Ascending aorta (tissue), 2 donors: ENCODE results near the gene CLCN2. TPM values are rescaled to one million over a fixed set of nuclear protein-coding genes. Genes with fewer than 3 reads are reported as not detected.

Experiments
- DNase-seq, 2 donors: peaks; one replicate each; pipeline ENCODE4 v3.0.0-alpha.2; 2019; ENCODE audit warnings: low spot score in 2 of 2
- H3K27ac ChIP-seq, 2 donors: fragments of 200-600 bp; sonication (generic); one replicate each; pipeline ENCODE4 v1.5.1; 2016 to 2017; ENCODE audit warnings: mild to moderate bottlenecking in 1 of 2
- H3K27me3 ChIP-seq: fragments of 200-600 bp; sonication (generic); one replicate; pipeline ENCODE4 v1.5.1; 2017
- H3K36me3 ChIP-seq, 2 donors: fragments of 200-600 bp; sonication (generic); one replicate each; pipeline ENCODE4 v1.5.1; 2016
- H3K4me1 ChIP-seq, 2 donors: fragments of 200-600 bp; sonication (generic); one replicate each; pipeline ENCODE4 v1.5.1; 2016 to 2017; ENCODE audit warnings: mild to moderate bottlenecking in 1 of 2
- H3K4me3 ChIP-seq, 2 donors: fragments of 200-600 bp; sonication (generic); one replicate each; pipeline ENCODE4 v1.5.1; 2016 to 2017; ENCODE audit warnings: mild to moderate bottlenecking in 1 of 2
- H3K9me3 ChIP-seq, 2 donors: fragments of 200-600 bp; sonication (generic); one replicate each; pipeline ENCODE4 v1.5.1; 2016
- intact Hi-C: fragments of 100-400 bp; cut with DNase I; formaldehyde crosslinking; loops from one replicate; pipeline ENCODE4 v1.15.1; 2023
- total RNA-seq: library from RNA; depleted of rRNA; stranded (reverse); fragments of >200 nt; gene quantifications from one replicate; pipeline ENCODE4 v1.1.0, GENCODE V29; 2016
- TF ChIP-seq, protein P1 (sequence below), 3 experiments: fragments of 200-600 bp in 2 of 3; fragments of 450-650 bp in 1 of 3; sonication (generic) in 2 of 3; IDR thresholded peaks; one replicate each; pipeline ENCODE4 v1.5.1; 2016 to 2019; ENCODE audit warnings: antibody characterized with exemption in 3 of 3, mild to moderate bottlenecking in 1 of 3, moderate library complexity in 1 of 3

Gene CLCN2
- total RNA-seq, 1 donor from 2014 or later: 31.2 TPM

DNA sequence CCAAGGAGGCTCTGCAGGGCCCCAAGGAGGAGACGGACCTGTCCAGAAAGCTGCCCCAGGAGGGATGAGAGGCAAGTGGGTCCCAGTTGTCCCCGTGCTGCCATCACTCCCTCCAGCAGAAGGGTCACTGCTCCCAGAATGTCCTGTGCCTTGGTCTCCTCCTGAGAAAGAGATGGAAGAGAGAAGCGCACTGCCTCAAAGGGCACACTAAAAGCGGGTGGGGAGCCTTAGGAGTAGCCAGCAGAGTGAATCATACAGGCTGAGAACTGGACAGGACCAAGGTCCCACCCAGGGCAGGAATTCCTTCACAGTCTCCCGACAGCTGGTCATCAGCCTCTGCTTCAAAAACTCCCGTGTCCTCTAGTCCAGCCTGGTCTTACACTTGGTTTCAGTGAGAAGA, 12.0 kb upstream of the CLCN2 start:
- Histone ChIP-seq H3K27me3 (no peaks in the 10 kb centered on the region), H3K27ac (no peak overlapping the region), H3K9me3 (no peaks in the 10 kb centered on the region), H3K4me1 (peaks cover 12 to 19% of the 10 kb centered on the region in 2 donors), H3K36me3 (no peaks in the 10 kb centered on the region), H3K4me3 (no peak overlapping the region)
- intact Hi-C loops: loop anchor here (5.0 kb wide), 2 partner anchors 44 to 94 kb away; no protein-coding TSS in a partner anchor
- TF ChIP-seq, protein P1, sequence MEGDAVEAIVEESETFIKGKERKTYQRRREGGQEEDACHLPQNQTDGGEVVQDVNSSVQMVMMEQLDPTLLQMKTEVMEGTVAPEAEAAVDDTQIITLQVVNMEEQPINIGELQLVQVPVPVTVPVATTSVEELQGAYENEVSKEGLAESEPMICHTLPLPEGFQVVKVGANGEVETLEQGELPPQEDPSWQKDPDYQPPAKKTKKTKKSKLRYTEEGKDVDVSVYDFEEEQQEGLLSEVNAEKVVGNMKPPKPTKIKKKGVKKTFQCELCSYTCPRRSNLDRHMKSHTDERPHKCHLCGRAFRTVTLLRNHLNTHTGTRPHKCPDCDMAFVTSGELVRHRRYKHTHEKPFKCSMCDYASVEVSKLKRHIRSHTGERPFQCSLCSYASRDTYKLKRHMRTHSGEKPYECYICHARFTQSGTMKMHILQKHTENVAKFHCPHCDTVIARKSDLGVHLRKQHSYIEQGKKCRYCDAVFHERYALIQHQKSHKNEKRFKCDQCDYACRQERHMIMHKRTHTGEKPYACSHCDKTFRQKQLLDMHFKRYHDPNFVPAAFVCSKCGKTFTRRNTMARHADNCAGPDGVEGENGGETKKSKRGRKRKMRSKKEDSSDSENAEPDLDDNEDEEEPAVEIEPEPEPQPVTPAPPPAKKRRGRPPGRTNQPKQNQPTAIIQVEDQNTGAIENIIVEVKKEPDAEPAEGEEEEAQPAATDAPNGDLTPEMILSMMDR (IDR thresholded peaks at IDR 0.05): no peak
- no peak for DNase-seq

DNA sequence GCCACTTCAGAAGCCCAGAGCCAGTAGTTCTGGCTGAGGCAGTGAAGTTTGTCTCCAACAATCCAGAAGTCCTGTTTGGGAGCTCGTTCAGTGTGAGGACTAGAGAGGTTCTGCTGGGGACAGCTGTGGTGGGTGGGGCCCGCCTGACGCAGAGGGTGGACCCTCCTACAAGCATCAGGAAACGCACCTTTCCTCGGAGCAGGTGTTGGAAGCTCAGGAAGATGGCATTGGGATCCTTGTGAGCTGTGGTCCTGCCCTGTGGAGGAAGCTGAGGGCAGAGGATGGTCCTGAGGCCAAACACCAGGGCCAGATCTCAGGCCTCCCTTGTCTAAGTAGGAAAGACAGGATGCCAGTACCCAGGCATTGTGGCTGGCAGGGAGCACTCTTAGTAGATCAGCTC, 11.5 kb upstream of the CLCN2 start:
- H3K36me3 ChIP-seq: peaks cover 0 to 4% of the 10 kb centered on the region in 2 donors
- H3K9me3 ChIP-seq: no peaks in the 10 kb centered on the region
- intact Hi-C loops: loop anchor here (5.0 kb wide), 2 partner anchors 44 to 94 kb away; no protein-coding TSS in a partner anchor
- no peaks in the 10 kb centered on the region for H3K27me3 ChIP-seq
- H3K4me3 ChIP-seq: no peak overlapping the region
- DNase-seq: no peak
- H3K27ac ChIP-seq: no peak overlapping the region
- TF ChIP-seq, protein P1 (IDR thresholded peaks at IDR 0.05): no peak
- peaks cover 14 to 22% of the 10 kb centered on the region in 2 donors for H3K4me1 ChIP-seq

DNA sequence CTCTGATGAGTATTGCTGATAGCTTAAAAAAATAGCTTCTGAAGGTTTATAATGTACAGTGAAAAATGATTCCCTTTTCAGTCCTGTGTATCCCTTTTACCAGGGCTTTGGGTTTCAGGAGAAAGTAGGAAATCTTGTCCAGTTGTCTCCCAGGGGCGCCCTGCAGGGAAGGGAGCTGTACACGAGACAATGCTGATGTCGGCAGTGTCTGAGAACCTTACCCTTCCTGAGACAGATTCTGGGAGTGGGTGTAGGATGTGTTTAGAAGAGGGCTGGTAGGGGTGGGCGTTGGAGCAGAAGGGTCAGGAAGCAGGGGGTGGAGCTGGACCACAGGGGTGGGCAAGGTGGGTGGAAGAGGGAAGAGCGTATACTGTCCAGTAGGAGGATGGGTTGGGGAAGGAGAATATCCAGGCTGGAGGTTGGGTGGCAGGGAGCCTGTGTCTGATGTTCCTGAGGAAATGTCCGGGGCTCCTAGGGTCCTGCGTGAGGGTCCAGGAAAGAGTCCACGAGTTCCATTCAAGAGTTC, 11.0 kb upstream of the CLCN2 start:
- TF ChIP-seq, protein P1 (IDR thresholded peaks at IDR 0.05): no peak
- H3K36me3 ChIP-seq: peaks cover 0 to 9% of the 10 kb centered on the region in 2 donors
- intact Hi-C loops: loop anchor here (5.0 kb wide), 2 partner anchors 45 to 95 kb away; no protein-coding TSS in a partner anchor
- no peak for DNase-seq
- no peak overlapping the region for H3K4me3 ChIP-seq
- no peak overlapping the region for H3K27ac ChIP-seq
- H3K4me1 ChIP-seq: peaks cover 14 to 22% of the 10 kb centered on the region in 2 donors
- H3K9me3 ChIP-seq: no peaks in the 10 kb centered on the region
- H3K27me3 ChIP-seq: no peaks in the 10 kb centered on the region

DNA sequence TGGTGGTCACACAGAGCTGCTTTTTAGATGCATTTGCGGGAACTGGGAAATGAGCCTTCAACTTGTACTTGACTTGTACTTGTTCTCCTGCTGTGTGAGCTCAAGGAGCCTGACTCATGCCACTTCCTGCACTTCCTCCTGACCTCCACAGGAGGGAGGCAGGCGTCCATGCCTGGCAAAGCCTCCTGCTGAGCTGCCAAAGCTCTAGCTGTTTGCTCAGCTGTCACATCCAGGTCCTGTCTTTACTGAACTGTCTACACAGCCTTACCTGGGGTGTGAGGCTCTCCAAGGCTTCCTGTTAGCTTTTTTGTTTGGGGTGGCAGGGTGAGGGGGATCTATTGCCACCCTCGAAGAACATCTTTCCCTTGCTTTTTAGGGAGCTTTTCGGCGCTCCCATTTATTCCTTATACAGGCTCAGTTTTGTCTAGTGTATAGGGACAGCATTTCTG, 10.2 kb upstream of the CLCN2 start:
- no peak overlapping the region for H3K4me3 ChIP-seq
- peak overlapping the region in 1 of 2 donors; percentile 80 for H3K27ac ChIP-seq
- peaks cover 14 to 22% of the 10 kb centered on the region in 2 donors for H3K4me1 ChIP-seq
- TF ChIP-seq, protein P1 (IDR thresholded peaks at IDR 0.05): peak; percentile 87 to 94 (median 91)
- intact Hi-C loops: loop anchor here (1.0 to 5.0 kb wide), 4 partner anchors 46 to 172 kb away; no protein-coding TSS in a partner anchor
- H3K27me3 ChIP-seq: no peaks in the 10 kb centered on the region
- peaks cover 3 to 15% of the 10 kb centered on the region in 2 donors for H3K36me3 ChIP-seq
- H3K9me3 ChIP-seq: no peaks in the 10 kb centered on the region
- DNase-seq: peak in 1 of 2 donors; percentile 89

DNA sequence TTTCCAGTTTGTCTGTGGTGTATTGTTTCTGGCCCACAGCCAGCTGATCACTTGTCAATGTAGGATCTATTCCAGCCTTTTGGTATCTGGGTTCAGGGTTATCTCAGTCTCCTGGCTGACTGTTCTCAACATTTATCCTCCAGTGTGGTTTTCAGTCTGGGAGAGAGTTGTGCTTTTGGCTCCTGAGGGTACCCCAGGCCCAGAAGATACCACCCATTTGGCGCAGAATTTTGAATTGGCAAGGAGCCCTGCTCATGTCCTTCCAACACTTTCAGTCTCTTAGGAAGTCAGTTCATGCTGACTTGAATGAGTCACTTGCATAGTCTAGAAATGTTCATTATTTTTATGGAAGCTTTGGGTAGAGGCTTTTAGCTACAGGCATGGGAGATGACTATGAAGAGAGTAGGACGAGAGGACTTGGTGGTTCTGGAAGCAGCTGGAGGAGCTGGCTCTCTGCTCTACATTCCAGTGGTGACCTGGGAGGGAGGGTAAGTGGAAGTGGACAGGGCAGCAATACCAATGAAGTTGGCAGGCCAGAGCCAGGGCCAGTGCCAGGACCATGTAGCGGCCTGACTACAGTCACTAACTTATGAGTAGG, 7.3 kb upstream of the CLCN2 start:
- peak in 1 of 2 donors; percentile 82 for DNase-seq
- no peaks in the 10 kb centered on the region for H3K27me3 ChIP-seq
- H3K4me1 ChIP-seq: peaks cover 16 to 25% of the 10 kb centered on the region in 2 donors
- no peaks in the 10 kb centered on the region for H3K9me3 ChIP-seq
- no peak overlapping the region for H3K4me3 ChIP-seq
- H3K27ac ChIP-seq: peak overlapping the region; percentile 75 to 80
- peaks cover 8 to 29% of the 10 kb centered on the region in 2 donors for H3K36me3 ChIP-seq
- TF ChIP-seq, protein P1 (IDR thresholded peaks at IDR 0.05): no peak
- intact Hi-C loops: loop anchor here (5.0 to 10.0 kb wide), 2 partner anchors 344 to 406 kb away; partner anchors contain the start of gene MAGEF1
